ENCODE results near the gene HP1BP3.

- TF ChIP-seq CTCF (IDR thresholded peaks at IDR 0.05), result no peak
- TF ChIP-seq POLR2A (IDR thresholded peaks at IDR 0.05), result no peak
These were observed 11.4 kb downstream of the HP1BP3 start for GRCh38 chr1:20775700-20776099.
